Measurements from ENCODE around the gene ZNF281.

DNA sequence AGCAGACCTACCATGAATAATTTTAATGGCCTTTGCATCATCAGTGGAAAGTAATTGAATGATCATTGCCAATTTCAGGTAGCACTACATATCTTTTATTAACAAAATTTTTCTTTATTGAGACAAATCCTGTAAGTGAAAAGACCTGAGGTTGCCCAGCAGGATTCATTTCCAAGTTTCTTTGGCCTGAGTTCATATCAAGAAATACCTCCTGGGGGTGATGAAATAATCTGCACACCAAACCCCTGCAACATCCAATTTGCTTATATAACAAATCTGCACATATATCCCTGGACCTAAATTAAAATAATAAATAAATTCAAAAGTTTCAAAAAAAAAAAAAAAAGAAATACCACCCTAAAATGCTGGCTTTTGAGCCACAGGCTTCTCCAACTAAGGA lies 27.3 kb upstream of the ZNF281 start:
- TF ChIP-seq, protein P1, sequence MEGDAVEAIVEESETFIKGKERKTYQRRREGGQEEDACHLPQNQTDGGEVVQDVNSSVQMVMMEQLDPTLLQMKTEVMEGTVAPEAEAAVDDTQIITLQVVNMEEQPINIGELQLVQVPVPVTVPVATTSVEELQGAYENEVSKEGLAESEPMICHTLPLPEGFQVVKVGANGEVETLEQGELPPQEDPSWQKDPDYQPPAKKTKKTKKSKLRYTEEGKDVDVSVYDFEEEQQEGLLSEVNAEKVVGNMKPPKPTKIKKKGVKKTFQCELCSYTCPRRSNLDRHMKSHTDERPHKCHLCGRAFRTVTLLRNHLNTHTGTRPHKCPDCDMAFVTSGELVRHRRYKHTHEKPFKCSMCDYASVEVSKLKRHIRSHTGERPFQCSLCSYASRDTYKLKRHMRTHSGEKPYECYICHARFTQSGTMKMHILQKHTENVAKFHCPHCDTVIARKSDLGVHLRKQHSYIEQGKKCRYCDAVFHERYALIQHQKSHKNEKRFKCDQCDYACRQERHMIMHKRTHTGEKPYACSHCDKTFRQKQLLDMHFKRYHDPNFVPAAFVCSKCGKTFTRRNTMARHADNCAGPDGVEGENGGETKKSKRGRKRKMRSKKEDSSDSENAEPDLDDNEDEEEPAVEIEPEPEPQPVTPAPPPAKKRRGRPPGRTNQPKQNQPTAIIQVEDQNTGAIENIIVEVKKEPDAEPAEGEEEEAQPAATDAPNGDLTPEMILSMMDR (tag by site-specific recombination; IDR thresholded peaks at IDR 0.05): no peak
- TF ChIP-seq BCL11B (tag by site-specific recombination; IDR thresholded peaks at IDR 0.05; ENCODE audit: low read depth) (no peak), ZNF658 (tag by site-specific recombination; IDR thresholded peaks at IDR 0.05) (no peak), HOXA7 (CRISPR knock-in tag; IDR thresholded peaks at IDR 0.05; ENCODE audit: borderline replicate concordance) (no peak), KLF1 (tag by site-specific recombination; IDR thresholded peaks at IDR 0.05) (no peak), ZIC2 (tag by site-specific recombination; IDR thresholded peaks at IDR 0.05) (no peak), ZNF24 (tag by site-specific recombination; IDR thresholded peaks at IDR 0.05) (no peak), ZNF211 (tag by site-specific recombination; IDR thresholded peaks at IDR 0.05; ENCODE audit: low read depth) (no peak)
- TF ChIP-seq, protein P2, sequence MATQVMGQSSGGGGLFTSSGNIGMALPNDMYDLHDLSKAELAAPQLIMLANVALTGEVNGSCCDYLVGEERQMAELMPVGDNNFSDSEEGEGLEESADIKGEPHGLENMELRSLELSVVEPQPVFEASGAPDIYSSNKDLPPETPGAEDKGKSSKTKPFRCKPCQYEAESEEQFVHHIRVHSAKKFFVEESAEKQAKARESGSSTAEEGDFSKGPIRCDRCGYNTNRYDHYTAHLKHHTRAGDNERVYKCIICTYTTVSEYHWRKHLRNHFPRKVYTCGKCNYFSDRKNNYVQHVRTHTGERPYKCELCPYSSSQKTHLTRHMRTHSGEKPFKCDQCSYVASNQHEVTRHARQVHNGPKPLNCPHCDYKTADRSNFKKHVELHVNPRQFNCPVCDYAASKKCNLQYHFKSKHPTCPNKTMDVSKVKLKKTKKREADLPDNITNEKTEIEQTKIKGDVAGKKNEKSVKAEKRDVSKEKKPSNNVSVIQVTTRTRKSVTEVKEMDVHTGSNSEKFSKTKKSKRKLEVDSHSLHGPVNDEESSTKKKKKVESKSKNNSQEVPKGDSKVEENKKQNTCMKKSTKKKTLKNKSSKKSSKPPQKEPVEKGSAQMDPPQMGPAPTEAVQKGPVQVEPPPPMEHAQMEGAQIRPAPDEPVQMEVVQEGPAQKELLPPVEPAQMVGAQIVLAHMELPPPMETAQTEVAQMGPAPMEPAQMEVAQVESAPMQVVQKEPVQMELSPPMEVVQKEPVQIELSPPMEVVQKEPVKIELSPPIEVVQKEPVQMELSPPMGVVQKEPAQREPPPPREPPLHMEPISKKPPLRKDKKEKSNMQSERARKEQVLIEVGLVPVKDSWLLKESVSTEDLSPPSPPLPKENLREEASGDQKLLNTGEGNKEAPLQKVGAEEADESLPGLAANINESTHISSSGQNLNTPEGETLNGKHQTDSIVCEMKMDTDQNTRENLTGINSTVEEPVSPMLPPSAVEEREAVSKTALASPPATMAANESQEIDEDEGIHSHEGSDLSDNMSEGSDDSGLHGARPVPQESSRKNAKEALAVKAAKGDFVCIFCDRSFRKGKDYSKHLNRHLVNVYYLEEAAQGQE (tag by site-specific recombination; IDR thresholded peaks at IDR 0.05): no peak
- TF ChIP-seq, protein P3, sequence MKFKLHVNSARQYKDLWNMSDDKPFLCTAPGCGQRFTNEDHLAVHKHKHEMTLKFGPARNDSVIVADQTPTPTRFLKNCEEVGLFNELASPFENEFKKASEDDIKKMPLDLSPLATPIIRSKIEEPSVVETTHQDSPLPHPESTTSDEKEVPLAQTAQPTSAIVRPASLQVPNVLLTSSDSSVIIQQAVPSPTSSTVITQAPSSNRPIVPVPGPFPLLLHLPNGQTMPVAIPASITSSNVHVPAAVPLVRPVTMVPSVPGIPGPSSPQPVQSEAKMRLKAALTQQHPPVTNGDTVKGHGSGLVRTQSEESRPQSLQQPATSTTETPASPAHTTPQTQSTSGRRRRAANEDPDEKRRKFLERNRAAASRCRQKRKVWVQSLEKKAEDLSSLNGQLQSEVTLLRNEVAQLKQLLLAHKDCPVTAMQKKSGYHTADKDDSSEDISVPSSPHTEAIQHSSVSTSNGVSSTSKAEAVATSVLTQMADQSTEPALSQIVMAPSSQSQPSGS (tag by site-specific recombination; IDR thresholded peaks at IDR 0.05; ENCODE audit: low read depth): no peak
- TF ChIP-seq, protein P4, sequence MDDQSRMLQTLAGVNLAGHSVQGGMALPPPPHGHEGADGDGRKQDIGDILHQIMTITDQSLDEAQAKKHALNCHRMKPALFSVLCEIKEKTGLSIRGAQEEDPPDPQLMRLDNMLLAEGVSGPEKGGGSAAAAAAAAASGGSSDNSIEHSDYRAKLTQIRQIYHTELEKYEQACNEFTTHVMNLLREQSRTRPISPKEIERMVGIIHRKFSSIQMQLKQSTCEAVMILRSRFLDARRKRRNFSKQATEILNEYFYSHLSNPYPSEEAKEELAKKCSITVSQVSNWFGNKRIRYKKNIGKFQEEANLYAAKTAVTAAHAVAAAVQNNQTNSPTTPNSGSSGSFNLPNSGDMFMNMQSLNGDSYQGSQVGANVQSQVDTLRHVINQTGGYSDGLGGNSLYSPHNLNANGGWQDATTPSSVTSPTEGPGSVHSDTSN (CRISPR knock-in tag; IDR thresholded peaks at IDR 0.05): no peak
